ENCODE results near the gene KRTAP12-4. TPM values are rescaled to one million over a fixed set of nuclear protein-coding genes. Genes with fewer than 3 reads are reported as not detected.

KRTAP12-4 gene
- total and polyA plus RNA-seq, 9 of the 15 experiments (the other 6 are each of a cell fraction or from before 2014, with no cell fraction given), result not detected

GRCh38 chr21:44609193-44609592 is 45.3 kb downstream of the KRTAP12-4 start (continued):
- TF ChIP-seq, protein P1, sequence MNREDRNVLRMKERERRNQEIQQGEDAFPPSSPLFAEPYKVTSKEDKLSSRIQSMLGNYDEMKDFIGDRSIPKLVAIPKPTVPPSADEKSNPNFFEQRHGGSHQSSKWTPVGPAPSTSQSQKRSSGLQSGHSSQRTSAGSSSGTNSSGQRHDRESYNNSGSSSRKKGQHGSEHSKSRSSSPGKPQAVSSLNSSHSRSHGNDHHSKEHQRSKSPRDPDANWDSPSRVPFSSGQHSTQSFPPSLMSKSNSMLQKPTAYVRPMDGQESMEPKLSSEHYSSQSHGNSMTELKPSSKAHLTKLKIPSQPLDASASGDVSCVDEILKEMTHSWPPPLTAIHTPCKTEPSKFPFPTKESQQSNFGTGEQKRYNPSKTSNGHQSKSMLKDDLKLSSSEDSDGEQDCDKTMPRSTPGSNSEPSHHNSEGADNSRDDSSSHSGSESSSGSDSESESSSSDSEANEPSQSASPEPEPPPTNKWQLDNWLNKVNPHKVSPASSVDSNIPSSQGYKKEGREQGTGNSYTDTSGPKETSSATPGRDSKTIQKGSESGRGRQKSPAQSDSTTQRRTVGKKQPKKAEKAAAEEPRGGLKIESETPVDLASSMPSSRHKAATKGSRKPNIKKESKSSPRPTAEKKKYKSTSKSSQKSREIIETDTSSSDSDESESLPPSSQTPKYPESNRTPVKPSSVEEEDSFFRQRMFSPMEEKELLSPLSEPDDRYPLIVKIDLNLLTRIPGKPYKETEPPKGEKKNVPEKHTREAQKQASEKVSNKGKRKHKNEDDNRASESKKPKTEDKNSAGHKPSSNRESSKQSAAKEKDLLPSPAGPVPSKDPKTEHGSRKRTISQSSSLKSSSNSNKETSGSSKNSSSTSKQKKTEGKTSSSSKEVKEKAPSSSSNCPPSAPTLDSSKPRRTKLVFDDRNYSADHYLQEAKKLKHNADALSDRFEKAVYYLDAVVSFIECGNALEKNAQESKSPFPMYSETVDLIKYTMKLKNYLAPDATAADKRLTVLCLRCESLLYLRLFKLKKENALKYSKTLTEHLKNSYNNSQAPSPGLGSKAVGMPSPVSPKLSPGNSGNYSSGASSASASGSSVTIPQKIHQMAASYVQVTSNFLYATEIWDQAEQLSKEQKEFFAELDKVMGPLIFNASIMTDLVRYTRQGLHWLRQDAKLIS (CRISPR knock-in tag; IDR thresholded peaks at IDR 0.05), result no peak
- TF ChIP-seq DNMT1 (IDR thresholded peaks at IDR 0.05) (no peak), CHD2 (IDR thresholded peaks at IDR 0.05; ENCODE audit: low read depth, low read length) (no peak), ETV1 (tag; conservative IDR thresholded peaks at IDR 0.05; ENCODE audit: low read depth) (no peak), PYGO2 (tag; IDR thresholded peaks at IDR 0.05) (no peak), USF1 (CRISPR knock-in tag; IDR thresholded peaks at IDR 0.05) (no peak), BACH1 (tag; IDR thresholded peaks at IDR 0.05) (no peak)

DNA sequence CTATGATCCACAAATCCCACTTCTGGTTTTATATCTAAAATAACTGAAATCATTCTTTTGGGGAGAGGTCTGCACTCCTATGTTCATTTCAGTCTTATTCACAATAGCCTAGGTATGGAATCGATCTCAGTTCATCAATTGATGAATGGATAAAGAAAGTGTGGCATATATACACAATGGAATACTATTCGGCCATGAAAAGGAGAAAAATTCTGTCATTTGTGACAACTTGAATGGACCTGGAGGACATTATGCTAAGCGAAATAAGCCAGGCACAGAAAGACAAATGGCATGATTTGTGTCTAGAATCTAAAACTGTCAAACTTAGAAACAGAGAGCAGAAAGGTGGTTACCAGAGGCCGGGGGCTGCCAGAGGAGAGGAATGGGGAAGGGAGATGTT is 48.0 kb downstream of the KRTAP12-4 start:
- no peak overlapping the region for H3K4me3 ChIP-seq
- H3K36me3 ChIP-seq (ENCODE audit: control insufficient read depth, insufficient read depth, low read length), result no peaks in the 10 kb centered on the region
- POLR2A ChIA-PET, result no interaction called here
- no peak overlapping the region for H3K27ac ChIP-seq (ENCODE audit: extremely low read depth, low read depth, low read length)
- 3% methylated on average over 4 of the region's 4 CpGs for WGBS (ENCODE audit: insufficient coverage, low coverage, missing lambda C conversion rate)
- H3K9ac ChIP-seq (ENCODE audit: insufficient read depth in 1 of 2, low read depth in 2 of 2, low read length in 2 of 2), result no peak overlapping the region
- no peak overlapping the region for H3K4me2 ChIP-seq (ENCODE audit: insufficient read depth, low read length)
- intact Hi-C loops (cut with micrococcal nuclease), result no loop called here
- CTCF ChIA-PET (ENCODE audit: low intra/inter-chr PET ratio), result no interaction called here
- H3K79me2 ChIP-seq (ENCODE audit: control insufficient read depth, insufficient read depth, low read length), result no peaks in the 10 kb centered on the region
- peaks cover 4 to 19% of the 10 kb centered on the region in 2 experiments; a peak in 3 of 5 replicates for H3K27me3 ChIP-seq (ENCODE audit: control insufficient read depth in 2 of 2, insufficient read depth in 2 of 2, low read length in 2 of 2)
- H3K9me3 ChIP-seq (replicated peaks; ENCODE audit: control insufficient read depth, insufficient read depth, low read depth, low read length), result no peaks in the 10 kb centered on the region; the same call in none of the 2 replicates
- peak; percentile 29 for FAIRE-seq
- no peak for DNase-seq (ENCODE audit: extremely low read depth in 1 of 4, low spot score in 3 of 4)
- H4K20me1 ChIP-seq (replicated peaks; ENCODE audit: control insufficient read depth, insufficient read depth, low read length), result no peaks in the 10 kb centered on the region
- H2AFZ ChIP-seq (ENCODE audit: low read depth, low read length), result no peak overlapping the region
- peaks cover 0 to 10% of the 10 kb centered on the region in 2 experiments; a peak in 1 of 5 replicates for H3K4me1 ChIP-seq (replicated peaks in 1 of 2; ENCODE audit: control insufficient read depth in 2 of 2, insufficient read depth in 2 of 2, low read length in 2 of 2)
- ATAC-seq, result no peak
- no TSS peak for BruUV-seq (replicated peaks)
- in situ Hi-C loops (cut with MboI), result no loop called here
- TF ChIP-seq ZNF3 (CRISPR knock-in tag; IDR thresholded peaks at IDR 0.05) (no peak), RBM25 (IDR thresholded peaks at IDR 0.05; ENCODE audit: low read depth, low read length, severe bottlenecking) (peak; percentile 16), ZNF146 (CRISPR knock-in tag; IDR thresholded peaks at IDR 0.05; ENCODE audit: unreplicated experiment) (peak; percentile 36)
- H3K9me1 ChIP-seq (ENCODE audit: control insufficient read depth, insufficient read depth, low read length), result no peaks in the 10 kb centered on the region
